ENCODE measurements around the gene ADK. TPM values are rescaled to one million over a fixed set of nuclear protein-coding genes. Genes with fewer than 3 reads are reported as not detected.

The ADK gene
- total and polyA plus RNA-seq, 2 experiments from 2014 or later = 39.9 to 53.0 TPM

DNA sequence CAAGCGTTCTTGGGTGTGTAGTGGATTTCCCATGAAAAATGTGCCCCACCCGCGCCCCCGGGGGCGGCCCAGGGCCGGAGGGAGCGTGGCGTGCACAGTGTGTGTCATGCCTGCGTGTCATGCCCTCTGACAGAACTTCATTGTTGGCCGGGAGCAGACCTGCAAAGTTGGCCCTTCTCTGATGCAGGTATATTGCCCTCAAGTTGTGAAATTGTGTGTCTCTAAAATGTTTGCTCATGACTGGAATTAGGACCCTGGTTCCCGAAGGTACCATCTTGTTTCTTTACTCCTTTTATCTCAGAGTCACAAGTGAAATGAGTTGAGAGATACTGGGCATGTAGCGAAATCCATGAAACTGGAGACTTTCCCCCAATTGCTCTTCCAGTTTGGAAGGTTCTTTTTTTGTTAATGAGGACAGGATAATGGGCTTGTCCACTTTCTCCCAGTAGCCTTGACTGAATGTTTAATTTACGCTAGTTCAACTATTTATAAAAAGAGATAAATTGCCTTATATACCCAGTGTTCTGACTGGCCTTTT, 26.2 kb downstream of the ADK start:
- H3K9me2 ChIP-seq (ENCODE audit: insufficient read depth) = no peaks in the 10 kb centered on the region
- Mint-ChIP-seq H3K27ac (peak overlapping the region; percentile 96), H3K27me3 (ENCODE audit: insufficient read depth, low read depth, poor library complexity) (no peaks in the 10 kb centered on the region), H3K4me1 (peaks cover 41% of the 10 kb centered on the region), H3K9me3 (no peaks in the 10 kb centered on the region), H3K4me3 (peak overlapping the region; percentile 88), H3K36me3 (ENCODE audit: low read depth) (no peaks in the 10 kb centered on the region)
- H3K4me1 ChIP-seq (ENCODE audit: insufficient read depth) = peaks cover 35% of the 10 kb centered on the region
- H3K36me3 ChIP-seq (ENCODE audit: insufficient read depth) = no peaks in the 10 kb centered on the region
- peak overlapping the region; percentile 88 for H3K27ac ChIP-seq (ENCODE audit: low read depth)
- H3K79me2 ChIP-seq (replicated peaks; ENCODE audit: insufficient read depth) = peaks cover 51% of the 10 kb centered on the region
- peak; percentile 27 for DNase-seq (ENCODE audit: low spot score)
- no peaks in the 10 kb centered on the region for H3K27me3 ChIP-seq (ENCODE audit: insufficient read depth)
- peak; percentile 7 for ATAC-seq
- H4K20me1 ChIP-seq (replicated peaks; ENCODE audit: insufficient read depth) = no peaks in the 10 kb centered on the region
- peak overlapping the region; percentile 91 for H3K4me3 ChIP-seq
- no peaks in the 10 kb centered on the region for H3F3A ChIP-seq (replicated peaks; ENCODE audit: low read depth)
- TF ChIP-seq EZH2phosphoT487 (IDR thresholded peaks at IDR 0.05; ENCODE audit: unreplicated experiment) (no peak), CREB1 (CRISPR knock-in tag; IDR thresholded peaks at IDR 0.05; ENCODE audit: low read depth) (no peak), POLR2AphosphoS5 (IDR thresholded peaks at IDR 0.05; ENCODE audit: low read depth) (no peak), NANOG (IDR thresholded peaks at IDR 0.05; ENCODE audit: borderline replicate concordance) (no peak), STAT1 (IDR thresholded peaks at IDR 0.05; ENCODE audit: unreplicated experiment) (no peak), ZNF114 (CRISPR knock-in tag; IDR thresholded peaks at IDR 0.05) (no peak), ZNF331 (CRISPR knock-in tag; IDR thresholded peaks at IDR 0.05; ENCODE audit: low read depth) (no peak), EZH2 (IDR thresholded peaks at IDR 0.05; ENCODE audit: low read depth, unreplicated experiment) (no peak), JUNB (IDR thresholded peaks at IDR 0.05; ENCODE audit: unreplicated experiment) (no peak)
- TF ChIP-seq, protein P1, sequence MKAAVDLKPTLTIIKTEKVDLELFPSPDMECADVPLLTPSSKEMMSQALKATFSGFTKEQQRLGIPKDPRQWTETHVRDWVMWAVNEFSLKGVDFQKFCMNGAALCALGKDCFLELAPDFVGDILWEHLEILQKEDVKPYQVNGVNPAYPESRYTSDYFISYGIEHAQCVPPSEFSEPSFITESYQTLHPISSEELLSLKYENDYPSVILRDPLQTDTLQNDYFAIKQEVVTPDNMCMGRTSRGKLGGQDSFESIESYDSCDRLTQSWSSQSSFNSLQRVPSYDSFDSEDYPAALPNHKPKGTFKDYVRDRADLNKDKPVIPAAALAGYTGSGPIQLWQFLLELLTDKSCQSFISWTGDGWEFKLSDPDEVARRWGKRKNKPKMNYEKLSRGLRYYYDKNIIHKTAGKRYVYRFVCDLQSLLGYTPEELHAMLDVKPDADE (IDR thresholded peaks at IDR 0.05) = no peak
- TF ChIP-seq, protein P2, sequence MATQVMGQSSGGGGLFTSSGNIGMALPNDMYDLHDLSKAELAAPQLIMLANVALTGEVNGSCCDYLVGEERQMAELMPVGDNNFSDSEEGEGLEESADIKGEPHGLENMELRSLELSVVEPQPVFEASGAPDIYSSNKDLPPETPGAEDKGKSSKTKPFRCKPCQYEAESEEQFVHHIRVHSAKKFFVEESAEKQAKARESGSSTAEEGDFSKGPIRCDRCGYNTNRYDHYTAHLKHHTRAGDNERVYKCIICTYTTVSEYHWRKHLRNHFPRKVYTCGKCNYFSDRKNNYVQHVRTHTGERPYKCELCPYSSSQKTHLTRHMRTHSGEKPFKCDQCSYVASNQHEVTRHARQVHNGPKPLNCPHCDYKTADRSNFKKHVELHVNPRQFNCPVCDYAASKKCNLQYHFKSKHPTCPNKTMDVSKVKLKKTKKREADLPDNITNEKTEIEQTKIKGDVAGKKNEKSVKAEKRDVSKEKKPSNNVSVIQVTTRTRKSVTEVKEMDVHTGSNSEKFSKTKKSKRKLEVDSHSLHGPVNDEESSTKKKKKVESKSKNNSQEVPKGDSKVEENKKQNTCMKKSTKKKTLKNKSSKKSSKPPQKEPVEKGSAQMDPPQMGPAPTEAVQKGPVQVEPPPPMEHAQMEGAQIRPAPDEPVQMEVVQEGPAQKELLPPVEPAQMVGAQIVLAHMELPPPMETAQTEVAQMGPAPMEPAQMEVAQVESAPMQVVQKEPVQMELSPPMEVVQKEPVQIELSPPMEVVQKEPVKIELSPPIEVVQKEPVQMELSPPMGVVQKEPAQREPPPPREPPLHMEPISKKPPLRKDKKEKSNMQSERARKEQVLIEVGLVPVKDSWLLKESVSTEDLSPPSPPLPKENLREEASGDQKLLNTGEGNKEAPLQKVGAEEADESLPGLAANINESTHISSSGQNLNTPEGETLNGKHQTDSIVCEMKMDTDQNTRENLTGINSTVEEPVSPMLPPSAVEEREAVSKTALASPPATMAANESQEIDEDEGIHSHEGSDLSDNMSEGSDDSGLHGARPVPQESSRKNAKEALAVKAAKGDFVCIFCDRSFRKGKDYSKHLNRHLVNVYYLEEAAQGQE (IDR thresholded peaks at IDR 0.05; ENCODE audit: unreplicated experiment) = no peak
- TF ChIP-seq, protein P3, sequence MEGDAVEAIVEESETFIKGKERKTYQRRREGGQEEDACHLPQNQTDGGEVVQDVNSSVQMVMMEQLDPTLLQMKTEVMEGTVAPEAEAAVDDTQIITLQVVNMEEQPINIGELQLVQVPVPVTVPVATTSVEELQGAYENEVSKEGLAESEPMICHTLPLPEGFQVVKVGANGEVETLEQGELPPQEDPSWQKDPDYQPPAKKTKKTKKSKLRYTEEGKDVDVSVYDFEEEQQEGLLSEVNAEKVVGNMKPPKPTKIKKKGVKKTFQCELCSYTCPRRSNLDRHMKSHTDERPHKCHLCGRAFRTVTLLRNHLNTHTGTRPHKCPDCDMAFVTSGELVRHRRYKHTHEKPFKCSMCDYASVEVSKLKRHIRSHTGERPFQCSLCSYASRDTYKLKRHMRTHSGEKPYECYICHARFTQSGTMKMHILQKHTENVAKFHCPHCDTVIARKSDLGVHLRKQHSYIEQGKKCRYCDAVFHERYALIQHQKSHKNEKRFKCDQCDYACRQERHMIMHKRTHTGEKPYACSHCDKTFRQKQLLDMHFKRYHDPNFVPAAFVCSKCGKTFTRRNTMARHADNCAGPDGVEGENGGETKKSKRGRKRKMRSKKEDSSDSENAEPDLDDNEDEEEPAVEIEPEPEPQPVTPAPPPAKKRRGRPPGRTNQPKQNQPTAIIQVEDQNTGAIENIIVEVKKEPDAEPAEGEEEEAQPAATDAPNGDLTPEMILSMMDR (conservative IDR thresholded peaks at IDR 0.05; ENCODE audit: low read depth in 2 of 2) = no peak
- TF ChIP-seq, protein P4, sequence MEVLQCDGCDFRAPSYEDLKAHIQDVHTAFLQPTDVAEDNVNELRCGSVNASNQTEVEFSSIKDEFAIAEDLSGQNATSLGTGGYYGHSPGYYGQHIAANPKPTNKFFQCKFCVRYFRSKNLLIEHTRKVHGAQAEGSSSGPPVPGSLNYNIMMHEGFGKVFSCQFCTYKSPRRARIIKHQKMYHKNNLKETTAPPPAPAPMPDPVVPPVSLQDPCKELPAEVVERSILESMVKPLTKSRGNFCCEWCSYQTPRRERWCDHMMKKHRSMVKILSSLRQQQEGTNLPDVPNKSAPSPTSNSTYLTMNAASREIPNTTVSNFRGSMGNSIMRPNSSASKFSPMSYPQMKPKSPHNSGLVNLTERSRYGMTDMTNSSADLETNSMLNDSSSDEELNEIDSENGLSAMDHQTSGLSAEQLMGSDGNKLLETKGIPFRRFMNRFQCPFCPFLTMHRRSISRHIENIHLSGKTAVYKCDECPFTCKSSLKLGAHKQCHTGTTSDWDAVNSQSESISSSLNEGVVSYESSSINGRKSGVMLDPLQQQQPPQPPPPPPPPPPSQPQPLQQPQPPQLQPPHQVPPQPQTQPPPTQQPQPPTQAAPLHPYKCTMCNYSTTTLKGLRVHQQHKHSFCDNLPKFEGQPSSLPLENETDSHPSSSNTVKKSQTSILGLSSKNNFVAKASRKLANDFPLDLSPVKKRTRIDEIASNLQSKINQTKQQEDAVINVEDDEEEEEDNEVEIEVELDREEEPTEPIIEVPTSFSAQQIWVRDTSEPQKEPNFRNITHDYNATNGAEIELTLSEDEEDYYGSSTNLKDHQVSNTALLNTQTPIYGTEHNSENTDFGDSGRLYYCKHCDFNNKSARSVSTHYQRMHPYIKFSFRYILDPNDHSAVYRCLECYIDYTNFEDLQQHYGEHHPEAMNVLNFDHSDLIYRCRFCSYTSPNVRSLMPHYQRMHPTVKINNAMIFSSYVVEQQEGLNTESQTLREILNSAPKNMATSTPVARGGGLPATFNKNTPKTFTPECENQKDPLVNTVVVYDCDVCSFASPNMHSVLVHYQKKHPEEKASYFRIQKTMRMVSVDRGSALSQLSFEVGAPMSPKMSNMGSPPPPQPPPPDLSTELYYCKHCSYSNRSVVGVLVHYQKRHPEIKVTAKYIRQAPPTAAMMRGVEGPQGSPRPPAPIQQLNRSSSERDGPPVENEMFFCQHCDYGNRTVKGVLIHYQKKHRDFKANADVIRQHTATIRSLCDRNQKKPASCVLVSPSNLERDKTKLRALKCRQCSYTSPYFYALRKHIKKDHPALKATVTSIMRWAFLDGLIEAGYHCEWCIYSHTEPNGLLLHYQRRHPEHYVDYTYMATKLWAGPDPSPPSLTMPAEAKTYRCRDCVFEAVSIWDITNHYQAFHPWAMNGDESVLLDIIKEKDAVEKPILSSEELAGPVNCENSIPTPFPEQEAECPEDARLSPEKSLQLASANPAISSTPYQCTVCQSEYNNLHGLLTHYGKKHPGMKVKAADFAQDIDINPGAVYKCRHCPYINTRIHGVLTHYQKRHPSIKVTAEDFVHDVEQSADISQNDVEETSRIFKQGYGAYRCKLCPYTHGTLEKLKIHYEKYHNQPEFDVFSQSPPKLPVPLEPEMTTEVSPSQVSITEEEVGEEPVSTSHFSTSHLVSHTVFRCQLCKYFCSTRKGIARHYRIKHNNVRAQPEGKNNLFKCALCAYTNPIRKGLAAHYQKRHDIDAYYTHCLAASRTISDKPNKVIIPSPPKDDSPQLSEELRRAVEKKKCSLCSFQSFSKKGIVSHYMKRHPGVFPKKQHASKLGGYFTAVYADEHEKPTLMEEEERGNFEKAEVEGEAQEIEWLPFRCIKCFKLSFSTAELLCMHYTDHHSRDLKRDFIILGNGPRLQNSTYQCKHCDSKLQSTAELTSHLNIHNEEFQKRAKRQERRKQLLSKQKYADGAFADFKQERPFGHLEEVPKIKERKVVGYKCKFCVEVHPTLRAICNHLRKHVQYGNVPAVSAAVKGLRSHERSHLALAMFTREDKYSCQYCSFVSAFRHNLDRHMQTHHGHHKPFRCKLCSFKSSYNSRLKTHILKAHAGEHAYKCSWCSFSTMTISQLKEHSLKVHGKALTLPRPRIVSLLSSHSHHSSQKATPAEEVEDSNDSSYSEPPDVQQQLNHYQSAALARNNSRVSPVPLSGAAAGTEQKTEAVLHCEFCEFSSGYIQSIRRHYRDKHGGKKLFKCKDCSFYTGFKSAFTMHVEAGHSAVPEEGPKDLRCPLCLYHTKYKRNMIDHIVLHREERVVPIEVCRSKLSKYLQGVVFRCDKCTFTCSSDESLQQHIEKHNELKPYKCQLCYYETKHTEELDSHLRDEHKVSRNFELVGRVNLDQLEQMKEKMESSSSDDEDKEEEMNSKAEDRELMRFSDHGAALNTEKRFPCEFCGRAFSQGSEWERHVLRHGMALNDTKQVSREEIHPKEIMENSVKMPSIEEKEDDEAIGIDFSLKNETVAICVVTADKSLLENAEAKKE (CRISPR knock-in tag; IDR thresholded peaks at IDR 0.05) = no peak
- peak overlapping the region; percentile 77; the same call in 1 of the 2 replicates for H2AFZ ChIP-seq
- H3K4me2 ChIP-seq = peak overlapping the region; percentile 94
